ENCODE results near the gene SLC22A3.

GRCh38 chr6:160457823-160458222, 109.6 kb downstream of the SLC22A3 start:
- TF ChIP-seq EZH2phosphoT487 (IDR thresholded peaks at IDR 0.05; ENCODE audit: borderline replicate concordance) = no peak
- no peak for TF ChIP-seq CTCF (IDR thresholded peaks at IDR 0.05 in 2 of 3, conservative IDR thresholded peaks at IDR 0.05 in 1 of 3; ENCODE audit: borderline replicate concordance in 1 of 3, insufficient read depth in 1 of 3, low read depth in 2 of 3, low read length in 2 of 3)
- no peak for TF ChIP-seq POLR2A (IDR thresholded peaks at IDR 0.05; ENCODE audit: borderline replicate concordance, extremely low read depth, insufficient read depth, insufficient read length)
- no peak for TF ChIP-seq ATF3 (IDR thresholded peaks at IDR 0.05)
- TF ChIP-seq SIN3A (IDR thresholded peaks at IDR 0.05; ENCODE audit: low read depth) = no peak
- TF ChIP-seq EZH2 (IDR thresholded peaks at IDR 0.05) = no peak
- TF ChIP-seq TCF7L2 (IDR thresholded peaks at IDR 0.05; ENCODE audit: borderline replicate concordance, extremely low read depth, insufficient read depth, insufficient read length) = no peak
- no peak for TF ChIP-seq POLR2AphosphoS5 (IDR thresholded peaks at IDR 0.05; ENCODE audit: low read depth, low read length)
- no peak for TF ChIP-seq RAD21 (IDR thresholded peaks at IDR 0.05; ENCODE audit: low read depth)
- TF ChIP-seq CEBPB (IDR thresholded peaks at IDR 0.05; ENCODE audit: low read depth) = no peak
- TF ChIP-seq EGR1 (IDR thresholded peaks at IDR 0.05; ENCODE audit: low read depth) = no peak
- TF ChIP-seq MAX (IDR thresholded peaks at IDR 0.05) = no peak
